Inflammatory macrophage treated with lipopolysaccharide for 1 hour (primary cell): ENCODE results near the gene SLCO3A1.

Experiments
- DNase-seq, 2 donors: peaks; one replicate each; pipeline ENCODE4 v3.0.0-alpha.2; 2020 to 2022

Gene SLCO3A1

DNA sequence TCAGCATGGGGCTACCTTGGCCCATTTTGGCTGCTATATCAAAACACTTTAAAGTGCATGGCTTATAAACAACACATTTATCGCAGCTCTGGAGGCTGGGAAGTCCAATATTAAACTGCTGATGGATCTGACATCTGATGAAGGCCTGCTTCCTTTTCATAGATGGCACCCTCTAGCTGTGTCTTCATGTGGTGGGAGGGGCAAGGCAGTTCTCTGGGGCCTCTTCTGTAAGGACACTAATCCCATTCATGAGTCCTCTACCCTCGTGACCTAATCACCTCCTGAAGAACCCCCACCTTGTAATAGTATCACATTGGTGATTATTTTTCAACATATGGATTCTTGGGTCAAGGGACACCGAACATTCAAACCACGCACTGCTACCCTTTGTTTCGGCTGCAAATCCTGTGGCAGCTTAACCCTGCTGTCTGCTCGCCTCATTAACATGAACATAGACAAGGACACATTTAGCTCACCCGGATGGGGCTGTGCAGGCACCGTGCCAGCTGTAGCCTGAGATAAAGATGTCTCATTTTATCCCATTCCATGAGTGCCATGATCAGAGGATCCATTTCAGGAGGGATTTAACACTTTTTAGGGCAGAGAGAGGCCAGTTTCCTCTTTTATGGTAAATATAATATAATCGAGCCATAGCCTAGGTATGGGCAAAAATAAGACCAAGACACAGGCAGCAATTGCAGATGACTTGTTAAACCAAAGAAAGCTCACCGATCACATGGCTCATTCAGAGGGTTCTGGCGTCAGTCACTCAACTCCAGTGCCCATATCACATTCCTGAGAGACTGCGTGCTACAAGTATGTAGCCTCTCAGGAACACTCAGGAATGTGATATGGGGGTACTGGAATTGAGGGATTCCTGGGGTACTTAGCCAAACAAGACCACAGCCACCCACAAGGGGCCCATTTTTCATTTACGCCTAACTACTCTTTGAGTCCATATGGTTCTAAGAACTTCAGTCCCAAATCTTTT lies 289.0 kb downstream of the SLCO3A1 start:
- DNase-seq, result no peak

DNA sequence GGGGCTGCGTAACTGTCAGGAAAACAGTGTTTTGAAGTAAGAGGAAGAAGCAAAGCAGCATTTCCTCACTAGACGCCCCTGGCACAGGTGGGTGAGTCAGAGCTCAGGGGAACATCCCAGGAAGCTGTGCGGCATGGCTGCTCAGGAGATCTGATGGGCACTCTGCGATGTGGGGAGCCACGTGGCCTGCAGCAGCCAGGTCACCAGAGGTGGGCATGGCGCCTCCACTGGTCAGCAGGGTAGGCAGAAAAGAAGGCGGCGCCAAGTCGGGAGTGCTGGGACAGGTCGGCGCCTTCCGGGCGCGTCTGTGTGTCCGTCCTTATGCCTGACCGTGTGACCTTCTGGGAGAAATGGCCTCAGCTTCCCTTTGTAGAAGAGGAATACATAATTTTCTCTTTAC lies 290.3 kb downstream of the SLCO3A1 start:
- DNase-seq, result no peak

DNA sequence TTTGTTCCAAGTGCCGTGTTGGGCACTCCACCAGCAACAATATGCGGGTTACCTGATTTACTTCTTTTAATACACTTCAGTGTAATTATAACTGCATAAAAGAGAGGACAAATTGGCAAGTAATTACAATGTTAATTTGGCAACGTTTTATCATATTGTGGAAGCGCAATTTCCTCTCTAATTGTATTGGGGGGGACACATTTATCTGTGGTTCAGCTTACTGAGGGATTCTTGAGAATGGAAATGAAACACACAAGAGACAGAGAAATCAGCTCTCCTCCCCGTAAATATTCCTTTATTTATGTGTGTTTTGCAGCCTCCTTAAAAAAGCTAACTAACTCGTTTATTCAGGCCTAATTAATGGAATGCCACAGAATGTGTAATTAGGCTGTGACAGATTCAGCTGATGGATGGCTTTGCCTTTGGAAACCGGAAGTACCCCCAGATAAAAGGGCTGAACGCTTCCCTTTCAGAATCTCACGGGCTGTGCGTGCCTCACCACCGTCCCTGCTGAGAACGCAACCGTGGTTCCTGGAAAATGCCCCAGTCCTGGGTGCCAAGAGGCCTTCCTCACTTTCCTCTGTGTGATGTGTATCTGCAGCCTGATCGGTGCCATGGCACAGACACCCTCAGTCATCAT lies 293.1 kb downstream of the SLCO3A1 start:
- no peak for DNase-seq

DNA sequence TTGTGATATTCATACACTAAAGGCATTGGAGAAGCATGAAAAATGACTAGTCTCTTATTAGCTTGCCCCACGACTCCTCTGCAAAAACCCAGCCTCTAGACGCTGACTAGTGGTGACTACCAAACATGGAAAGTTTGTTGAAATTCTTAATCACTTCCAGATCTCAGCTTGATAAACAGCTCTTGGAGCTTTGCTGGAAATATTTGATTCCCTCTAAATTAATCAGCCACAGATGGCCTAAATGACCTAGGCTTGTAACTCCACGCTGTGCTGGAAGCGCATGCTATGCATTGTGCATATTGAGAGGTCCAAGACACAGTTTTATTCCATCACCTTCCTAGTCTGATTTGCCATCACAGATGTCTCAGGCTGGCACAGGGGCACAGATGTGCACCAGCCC lies 295.5 kb downstream of the SLCO3A1 start:
- DNase-seq, result no peak

DNA sequence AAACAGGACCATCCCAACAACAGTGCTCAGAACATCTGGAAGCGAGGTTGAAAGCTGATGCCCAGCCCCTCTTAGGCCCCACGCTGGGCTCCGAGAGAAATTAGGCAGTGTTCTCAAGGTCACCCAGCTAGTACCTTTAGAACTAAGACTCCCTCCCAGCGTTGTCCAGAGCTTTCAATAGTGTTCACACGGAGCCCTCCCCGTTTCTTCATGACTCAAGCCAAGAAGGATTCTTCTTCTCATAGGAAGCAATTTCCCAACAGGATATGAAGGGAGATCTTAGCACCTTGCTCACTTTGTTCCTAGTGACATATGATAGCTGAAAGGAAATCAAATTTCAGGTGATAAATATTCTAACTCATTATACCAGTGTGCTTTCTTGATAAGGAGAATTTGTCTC lies 296.0 kb downstream of the SLCO3A1 start:
- no peak for DNase-seq

DNA sequence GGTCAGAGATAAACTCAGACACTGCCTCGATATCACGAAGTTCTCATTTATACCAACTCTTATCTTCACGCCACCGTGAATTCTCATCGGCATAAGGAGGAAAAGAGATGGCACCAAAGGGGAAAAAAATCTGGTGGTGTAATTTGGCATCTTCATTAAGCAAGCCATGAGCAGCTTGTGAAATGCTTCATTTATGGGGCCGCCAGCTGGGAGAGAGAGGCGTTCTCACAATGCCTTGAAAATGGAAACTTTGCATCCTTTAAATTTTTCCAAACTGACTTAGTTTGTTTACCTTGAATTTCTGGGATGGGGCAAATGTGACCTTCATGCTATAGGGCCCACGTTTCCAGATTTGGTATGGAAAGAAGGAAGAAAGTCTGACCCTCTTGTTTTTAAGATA lies 297.7 kb downstream of the SLCO3A1 start:
- no peak for DNase-seq

DNA sequence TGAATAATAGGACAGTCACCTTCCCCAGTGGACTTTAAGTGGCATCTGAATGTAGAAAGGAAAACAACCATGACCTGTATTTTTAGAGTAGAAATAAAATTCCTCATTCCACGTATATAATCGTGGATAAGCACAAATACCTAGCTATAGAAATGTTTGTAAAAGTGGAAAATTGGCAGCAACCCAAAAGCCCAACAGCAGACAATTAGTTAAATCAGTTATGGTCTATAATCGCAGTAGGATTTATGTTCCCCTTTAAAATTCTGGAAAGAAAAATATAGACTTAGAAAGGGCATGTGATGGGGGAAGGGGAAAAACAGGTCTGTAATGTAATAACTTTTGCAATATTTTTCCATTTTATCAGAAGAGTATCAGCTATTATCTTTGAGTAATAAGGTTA lies 298.2 kb downstream of the SLCO3A1 start:
- no peak for DNase-seq

DNA sequence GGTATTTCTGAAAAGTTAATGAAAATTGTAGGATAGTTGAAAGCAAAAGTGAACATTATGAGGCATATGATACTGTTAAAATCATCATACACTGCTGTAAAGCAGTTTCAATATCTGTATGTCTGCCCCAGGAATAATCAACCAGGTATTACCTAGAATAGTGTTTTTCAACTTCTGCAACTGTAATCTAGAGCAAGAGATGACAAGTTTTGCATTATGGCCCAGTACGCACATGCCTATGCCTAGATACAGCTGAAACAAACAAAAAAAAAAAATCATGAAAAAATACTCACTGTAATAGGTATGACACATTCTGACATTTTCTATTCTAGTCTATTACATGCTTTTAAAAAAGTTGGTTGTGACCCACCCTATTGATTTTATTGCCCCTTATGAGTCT lies 299.5 kb downstream of the SLCO3A1 start:
- no peak for DNase-seq

DNA sequence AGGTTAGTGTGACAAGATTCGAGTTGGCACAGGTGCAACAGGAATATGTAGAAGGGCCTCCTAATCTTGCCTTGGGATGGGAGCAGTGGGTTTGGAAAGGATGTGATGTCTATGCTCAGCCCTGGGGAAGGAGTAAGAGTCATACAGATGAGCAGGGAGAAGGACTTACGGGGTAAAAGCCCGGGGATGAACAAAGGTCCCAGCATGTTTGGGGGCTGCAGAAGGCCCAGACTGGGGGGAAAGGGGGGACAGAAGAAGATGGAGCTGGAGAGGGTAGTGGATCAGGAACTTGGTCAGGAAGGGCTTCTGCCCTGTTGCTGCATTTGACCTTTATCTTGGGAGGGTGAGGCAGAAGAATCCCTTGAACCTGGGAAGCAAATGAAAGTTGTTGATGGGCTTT lies 300.1 kb downstream of the SLCO3A1 start:
- no peak for DNase-seq

DNA sequence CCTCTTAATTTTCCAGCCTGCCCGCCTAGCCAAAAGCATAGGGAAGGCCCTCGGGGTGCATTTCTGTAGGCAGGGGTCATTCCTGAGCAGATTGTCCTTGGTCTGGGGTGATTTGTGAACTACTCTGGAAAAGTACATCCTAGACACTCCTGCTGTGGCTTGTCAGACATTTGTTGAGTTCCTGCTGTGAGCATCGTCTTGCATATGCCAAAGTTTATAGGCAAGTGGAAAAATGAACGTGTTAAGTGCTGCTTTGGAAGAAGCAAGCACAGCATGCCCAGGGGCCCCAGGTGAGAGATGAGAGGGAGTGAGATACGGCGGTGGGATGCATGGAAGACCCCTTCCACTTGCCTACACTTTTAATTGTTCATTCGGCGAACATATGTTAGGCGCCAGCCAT lies 302.4 kb downstream of the SLCO3A1 start:
- DNase-seq, result no peak

DNA sequence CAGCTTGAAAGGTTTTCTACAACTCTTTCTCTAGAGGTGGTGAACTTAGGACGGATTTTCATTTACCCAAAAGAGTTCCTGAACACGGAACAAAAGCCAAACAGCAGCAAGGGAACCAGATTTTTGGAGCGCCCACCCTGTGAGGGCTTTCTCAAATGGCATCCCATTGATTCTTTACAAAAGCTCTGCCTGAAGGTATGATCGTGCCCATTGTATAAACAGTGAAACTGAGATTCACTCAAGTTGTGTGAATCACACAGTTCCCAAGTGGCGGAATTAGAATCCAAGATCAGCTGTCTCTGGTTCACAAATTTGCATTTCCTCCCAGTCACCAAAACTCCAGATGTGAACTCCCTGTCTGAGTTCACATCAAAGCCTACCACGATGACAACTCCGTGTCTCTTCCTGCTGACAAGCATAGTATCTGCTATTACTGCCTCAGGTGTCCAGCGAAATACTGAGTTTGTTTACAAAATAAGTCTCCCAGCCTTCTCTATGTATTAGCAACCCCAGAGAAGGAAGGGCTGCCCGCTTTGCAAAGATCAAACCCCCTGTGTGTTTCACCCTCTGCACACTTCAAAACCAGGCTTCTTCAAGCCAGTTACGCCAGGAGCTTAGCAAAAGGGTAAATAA lies 304.3 kb downstream of the SLCO3A1 start:
- DNase-seq, result no peak

DNA sequence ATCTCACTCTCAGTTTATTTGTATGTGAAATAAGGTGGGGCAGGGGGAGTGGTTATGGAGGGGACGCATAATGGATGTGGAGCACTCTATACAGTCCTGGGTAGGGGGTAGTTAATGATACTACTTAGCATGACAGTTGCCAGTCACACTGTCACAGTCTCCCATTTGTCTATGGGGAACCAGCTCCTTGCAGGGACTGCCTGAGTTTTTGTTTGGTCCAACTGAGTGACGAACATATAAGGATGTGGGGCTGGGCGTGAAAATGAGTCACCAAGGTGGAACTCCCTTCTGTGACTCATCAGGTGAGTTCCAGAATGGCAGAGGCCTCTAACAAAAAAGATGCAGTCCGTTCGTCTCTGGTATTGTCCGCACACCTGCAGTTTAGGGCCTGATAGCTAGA lies 304.9 kb downstream of the SLCO3A1 start:
- no peak for DNase-seq

DNA sequence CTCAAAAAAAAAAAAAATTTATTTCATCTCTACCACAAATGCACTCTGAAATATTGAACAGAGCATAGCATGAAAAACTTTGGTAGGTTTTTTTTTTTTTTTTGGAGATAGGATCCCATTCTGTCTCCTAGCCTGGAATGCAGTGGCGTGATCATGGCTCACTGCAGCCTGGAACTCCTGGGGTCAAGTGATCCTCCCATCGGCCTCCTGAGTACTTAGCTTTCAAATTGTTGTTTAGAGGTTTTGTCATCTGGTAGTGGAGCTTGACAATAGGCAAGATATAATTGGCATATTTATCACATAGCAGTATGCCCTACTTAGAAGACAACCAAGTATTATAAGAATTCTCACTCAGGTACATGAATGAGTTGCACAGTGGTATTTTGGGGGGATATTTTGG lies 306.0 kb downstream of the SLCO3A1 start:
- no peak for DNase-seq

DNA sequence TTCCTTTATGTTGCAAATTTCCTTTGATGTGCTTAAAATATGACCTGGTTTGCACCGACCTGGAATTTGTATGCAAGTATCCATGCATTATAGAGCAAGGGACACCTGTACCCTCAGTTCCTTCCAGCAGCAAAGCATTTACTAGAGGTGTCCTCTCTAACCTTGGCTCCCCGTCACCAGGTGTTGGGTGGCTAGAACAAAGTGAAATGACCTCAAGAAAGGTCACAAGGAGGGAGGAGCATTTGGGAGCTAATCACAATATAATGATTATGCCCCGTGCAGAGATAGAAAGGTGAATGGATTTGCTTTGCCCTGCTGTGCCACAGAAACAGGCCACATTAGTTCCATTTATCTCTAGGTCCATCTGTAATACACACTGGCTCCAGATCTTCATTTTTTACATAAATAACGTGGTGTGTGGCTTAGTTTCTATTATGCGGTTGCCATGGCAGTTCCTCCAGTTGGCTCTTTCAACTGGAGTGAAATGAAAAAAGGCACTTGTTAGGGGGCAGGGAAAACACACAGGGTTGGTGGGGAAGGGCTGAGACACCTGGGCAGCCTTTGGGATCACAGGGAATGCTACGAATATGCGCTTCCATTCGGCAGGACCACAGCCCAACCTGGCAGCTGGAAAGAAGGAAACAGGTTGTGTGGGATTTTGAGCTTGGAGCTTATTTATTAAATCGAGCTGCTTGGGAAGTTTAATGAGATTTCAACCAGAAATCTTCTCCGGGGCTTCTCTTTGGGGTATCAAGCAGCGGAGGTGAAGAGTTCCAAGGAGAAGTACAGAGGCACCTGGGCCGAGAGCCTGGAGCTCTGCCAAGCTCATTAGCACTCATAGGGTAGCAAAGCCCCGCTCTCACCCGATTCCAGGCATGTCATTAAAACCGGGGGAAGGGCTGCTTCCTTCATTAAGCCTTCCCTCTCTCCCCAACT lies 306.7 kb downstream of the SLCO3A1 start:
- DNase-seq, result no peak

DNA sequence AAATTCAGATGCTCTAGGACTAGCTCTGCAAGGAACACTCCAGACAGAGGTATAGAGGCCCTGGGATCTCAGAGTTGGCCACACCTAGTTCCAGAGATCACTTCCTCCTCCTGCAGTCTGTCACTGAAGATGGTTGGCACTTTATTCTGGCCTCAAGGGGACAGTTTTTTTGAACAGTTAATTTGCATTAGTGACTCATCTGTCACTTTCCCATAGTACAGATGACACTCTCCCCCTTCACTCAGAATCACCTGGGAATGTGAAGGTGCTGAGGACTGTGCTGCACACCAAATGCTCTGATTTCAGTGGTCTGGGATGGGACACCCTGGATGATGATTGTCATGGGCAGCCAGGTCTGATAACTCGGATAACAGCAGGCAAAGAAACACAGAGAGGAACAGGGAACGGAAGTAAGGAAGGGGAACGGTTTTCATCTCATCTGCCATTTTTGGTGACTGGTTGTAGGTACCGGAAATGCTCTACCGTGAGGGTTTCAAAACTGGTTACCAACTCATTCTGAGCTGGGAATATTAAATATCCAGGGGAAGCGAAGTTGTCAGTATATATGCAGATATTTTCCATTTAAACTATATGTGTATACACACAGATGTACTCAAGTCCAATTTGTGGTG lies 307.6 kb downstream of the SLCO3A1 start:
- DNase-seq, result peak; percentile 2 to 5

DNA sequence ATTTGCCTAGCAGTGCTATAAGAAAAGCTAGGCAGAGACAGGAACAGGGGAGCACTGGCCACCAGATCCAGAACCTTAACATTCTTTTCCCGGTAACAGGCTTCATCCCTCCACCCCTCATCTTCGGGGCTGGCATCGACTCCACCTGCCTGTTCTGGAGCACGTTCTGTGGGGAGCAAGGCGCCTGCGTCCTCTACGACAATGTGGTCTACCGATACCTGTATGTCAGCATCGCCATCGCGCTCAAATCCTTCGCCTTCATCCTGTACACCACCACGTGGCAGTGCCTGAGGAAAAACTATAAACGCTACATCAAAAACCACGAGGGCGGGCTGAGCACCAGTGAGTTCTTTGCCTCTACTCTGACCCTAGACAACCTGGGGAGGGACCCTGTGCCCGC lies 309.1 kb downstream of the SLCO3A1 start:
- DNase-seq, result no peak

DNA sequence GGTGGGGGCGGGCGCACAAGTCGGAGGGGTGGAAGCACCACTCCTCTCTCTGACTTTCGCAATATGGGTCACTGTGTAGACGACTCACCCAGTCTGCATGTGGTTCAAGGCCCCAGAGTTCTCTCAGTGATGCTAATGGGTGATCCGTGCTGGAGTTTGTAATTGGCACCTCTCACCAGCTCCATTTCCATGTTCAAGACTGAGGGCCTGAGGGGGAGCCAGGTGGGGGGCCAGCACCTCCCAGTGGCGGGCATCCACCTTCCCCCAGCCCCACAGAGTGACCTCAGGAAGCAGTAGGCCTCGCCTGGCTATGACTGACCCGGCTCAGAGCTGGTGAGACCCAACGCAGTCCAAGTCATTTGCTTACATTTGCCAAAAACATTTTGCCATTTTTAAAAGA lies 310.1 kb downstream of the SLCO3A1 start:
- DNase-seq, result no peak

DNA sequence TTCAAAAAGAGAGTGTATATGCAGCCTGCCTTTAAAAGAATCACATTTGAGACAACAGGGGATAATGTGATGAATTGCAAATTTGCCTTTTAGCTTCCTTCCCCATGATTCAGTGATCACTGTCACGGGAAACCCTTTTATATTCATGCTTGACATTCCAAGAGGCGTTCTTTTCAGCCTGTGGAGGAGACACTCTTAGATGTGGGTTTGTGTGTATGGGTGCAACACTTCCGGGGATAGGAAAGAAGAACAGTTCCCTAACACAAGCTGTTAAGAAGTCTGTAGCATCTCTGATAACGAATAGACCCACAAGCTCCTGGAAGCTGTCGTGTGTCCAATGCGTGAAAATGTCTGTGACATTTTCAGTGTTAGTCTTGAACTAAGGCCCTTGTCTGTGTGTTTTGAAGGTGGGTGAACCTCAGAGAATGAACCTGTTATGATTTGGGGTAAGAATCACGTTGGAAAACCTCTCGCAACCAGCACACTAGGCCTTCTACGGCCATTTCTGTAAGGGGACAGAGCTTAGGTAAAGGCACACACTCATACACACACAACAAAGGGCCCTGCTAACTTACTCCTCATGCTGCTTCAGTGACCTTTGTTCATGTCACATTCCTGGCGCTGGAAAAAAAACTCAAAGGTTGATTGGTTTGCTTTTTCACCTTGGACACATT lies 311.0 kb downstream of the SLCO3A1 start:
- DNase-seq, result no peak

DNA sequence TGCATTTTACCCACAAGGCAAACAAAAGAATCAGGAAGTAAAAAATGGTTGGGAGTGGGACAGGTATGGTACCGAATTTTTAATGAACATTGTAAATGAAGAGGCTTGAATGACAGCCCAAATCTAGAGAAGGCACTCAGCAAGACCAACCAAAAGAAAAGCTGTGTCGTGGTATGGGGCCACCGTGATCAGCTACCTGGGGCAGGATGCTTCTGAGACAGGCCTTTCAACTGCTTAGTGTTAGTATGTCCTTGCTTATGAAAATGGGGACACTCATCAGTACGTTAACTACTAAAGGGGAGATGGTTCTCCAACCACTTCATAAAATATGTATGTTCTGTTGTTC lies 311.5 kb downstream of the SLCO3A1 start:
- DNase-seq, result no peak

DNA sequence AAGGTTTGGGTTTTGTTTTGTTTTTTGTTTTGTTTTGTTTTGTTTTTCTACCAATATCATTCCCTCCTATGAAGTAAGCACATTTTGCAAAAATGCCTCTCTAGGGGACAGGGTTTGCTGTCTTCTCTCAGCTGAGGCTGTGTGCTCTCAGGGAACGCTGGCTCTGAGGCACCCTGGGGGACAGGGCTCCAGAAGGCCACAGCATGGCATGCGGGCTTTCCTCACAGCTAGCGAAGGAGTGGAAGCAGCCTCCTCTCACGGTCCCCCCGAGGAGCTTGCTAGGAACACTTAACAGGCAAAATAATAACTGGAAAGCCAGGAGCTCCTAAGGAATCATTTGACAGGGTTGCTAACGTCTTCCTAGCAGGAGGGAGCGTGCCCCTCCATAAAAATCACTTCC lies 312.5 kb downstream of the SLCO3A1 start:
- DNase-seq, result no peak

DNA sequence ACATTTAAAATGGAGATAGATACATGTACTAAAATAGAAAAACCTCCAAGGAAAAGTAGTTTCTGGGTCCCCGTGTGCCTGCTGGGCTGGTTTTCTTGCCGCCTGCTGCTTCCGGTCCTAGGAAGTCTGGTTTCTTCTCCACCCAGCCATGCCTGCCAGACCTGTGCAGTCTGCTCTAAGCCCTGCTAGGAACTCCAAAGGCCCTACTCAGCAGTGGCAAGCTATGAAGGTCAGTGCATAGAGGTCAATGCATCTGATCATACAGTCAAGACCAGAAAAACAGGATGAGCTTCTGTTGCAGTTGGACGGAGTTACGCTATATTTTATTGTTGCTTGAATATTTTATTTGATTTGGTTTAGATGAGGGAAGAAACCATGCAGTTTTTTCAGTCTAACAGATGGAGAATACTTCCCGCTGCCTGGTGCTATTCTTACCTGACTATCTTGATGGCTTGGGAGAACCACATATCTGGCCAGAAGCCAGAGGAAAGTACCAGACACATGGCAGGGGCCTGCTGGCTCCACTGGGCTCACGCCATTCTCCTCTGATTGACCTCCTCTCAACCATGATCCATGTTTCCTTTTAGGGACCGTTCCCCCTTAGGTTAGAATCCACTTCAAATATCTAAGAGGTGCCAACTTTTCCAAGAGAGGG lies 313.4 kb downstream of the SLCO3A1 start:
- no peak for DNase-seq
